ENCODE measurements around the gene CLEC2A.
A peak's percentile ranks its signal among the peaks of the same experiment; 100 is the strongest.

The CLEC2A gene

DNA sequence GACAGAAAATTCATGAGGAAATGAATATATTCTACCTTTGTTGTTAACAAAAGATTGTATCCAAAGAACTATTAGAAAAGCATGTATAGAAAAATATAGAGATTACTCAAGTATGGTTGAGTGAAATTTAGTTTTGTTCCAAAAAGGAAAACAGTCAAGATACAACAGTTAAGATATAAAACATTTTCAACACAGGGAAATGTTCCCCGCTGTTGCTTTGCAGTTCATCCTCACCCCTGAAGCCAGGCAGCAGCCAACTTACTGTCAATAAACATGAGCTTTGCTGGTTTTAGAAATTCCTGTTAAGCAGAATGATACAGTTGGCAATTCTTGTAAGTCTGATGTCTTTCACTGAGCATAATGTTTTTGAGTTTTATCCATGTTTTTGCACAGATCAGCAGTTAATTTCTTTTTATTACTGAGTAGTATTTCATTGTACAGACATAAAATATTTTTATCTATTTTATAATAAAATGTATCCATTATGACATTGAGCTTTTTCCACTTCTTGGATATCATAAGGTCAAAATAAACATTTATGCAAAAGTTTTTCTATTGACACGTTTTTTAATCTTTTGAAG, 61.8 kb downstream of the CLEC2A start:
- TF ChIP-seq PAX5 (IDR thresholded peaks at IDR 0.05; ENCODE audit: insufficient read depth, low read length, severe bottlenecking) (no peak), POU2F2 (IDR thresholded peaks at IDR 0.05; ENCODE audit: low read depth, low read length) (no peak), TAF1 (IDR thresholded peaks at IDR 0.05; ENCODE audit: low read depth, low read length) (no peak), POLR2A (IDR thresholded peaks at IDR 0.05; ENCODE audit: low read depth, low read length) (no peak), SPI1 (IDR thresholded peaks at IDR 0.05; ENCODE audit: low read depth, low read length) (no peak), POLR2AphosphoS5 (IDR thresholded peaks at IDR 0.05; ENCODE audit: low read depth, low read length) (no peak)
- no peak for FAIRE-seq
- no peak for DNase-seq (ENCODE audit: insufficient read length, low spot score)

DNA sequence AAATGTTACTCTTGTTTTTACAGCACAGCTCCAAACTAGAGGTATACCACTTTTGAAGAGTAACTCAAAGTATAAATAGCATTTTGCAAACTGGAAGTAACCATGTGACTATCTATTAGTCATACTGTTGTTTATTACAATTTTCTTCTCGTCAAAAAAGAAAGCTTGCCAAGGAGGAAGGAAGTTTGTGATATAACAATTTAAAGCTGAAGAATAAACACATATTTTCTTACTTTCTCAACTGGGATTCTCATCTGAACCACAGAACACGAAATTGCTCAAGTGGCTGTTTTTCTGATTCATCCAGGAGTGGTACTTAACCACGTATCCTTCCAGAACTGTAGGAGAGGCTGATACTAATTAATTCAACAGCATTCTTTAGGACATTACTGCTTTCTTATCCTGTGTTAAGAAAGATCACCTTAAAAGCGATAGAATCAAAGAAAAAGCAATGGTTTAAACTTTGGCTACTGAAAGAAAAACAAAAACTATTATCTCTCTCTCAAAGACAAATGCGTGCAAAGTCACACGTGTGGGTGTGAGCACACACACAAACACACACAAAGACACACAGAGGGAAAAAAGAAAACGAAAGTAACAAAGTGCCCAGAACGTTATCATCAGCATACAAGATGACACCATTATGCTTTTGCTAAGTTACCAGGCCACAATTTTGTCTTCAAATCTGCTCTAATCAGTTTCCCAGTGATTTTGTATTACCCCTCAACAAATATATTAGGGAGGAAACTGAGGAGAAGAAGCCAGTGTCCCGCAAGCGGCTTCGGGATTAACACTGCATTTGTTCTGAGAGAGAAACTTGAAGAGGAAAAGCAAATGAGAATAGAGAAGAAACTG, 62.6 kb downstream of the CLEC2A start, which contains the start of gene CLEC2B:
TSS of gene CLEC2B (minus strand) at position 48 of the 855 bp plus-strand sequence.
- DNase-seq (ENCODE audit: insufficient read length, low spot score) (no peak), FAIRE-seq (peak; percentile 81)
- TF ChIP-seq SPI1 (IDR thresholded peaks at IDR 0.05; ENCODE audit: low read depth, low read length) (no peak), POLR2AphosphoS5 (IDR thresholded peaks at IDR 0.05; ENCODE audit: low read depth, low read length) (no peak), TAF1 (IDR thresholded peaks at IDR 0.05; ENCODE audit: low read depth, low read length) (no peak), PAX5 (IDR thresholded peaks at IDR 0.05; ENCODE audit: insufficient read depth, low read length, severe bottlenecking) (no peak), POLR2A (IDR thresholded peaks at IDR 0.05; ENCODE audit: low read depth, low read length) (no peak), POU2F2 (IDR thresholded peaks at IDR 0.05; ENCODE audit: low read depth, low read length) (no peak)

DNA sequence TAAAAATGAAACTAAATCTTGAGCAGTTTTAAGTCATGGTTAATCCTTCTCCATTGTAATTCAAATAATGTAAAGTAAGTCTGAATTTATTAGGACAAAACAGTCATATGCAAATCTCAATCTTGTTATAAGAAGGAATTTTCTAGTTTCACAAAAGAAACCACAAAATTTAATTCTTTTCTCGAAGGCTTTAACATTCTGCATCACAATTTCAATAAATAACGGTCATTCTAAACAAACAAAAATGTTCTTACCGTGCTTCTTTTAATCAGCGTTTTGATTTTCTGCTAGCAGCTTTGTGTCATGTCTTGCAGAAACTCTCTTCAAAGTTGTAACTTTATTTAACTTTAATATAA, 63.2 kb downstream of the CLEC2A start:
- no peak for TF ChIP-seq TAF1 (IDR thresholded peaks at IDR 0.05; ENCODE audit: low read depth, low read length)
- DNase-seq (ENCODE audit: insufficient read length, low spot score), result no peak
- FAIRE-seq, result no peak

DNA sequence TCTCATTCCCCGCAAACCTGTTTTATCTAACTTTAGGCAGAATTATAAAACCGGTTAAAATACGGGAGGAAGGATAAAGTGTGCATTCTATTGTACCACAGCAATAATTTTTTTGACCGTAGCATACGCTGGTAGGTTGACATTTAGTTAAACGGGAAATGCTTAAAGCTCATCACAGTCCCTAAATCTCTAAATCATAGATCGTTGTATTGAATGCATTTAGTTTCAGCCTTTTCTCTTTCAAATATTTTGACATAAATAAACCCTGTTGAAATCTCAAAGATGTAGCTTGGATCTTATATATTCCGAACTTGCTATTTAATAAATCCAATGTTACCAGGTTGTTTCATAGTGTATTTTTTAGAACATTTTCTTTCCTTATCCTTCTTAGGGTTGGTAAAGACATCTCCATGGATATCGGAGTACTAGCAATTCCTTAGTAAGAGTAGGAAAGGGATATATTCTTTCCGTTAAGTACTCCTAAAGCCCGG, 63.8 kb downstream of the CLEC2A start:
- FAIRE-seq, result no peak
- no peak for DNase-seq (ENCODE audit: insufficient read length, low spot score)
- TF ChIP-seq POLR2A (IDR thresholded peaks at IDR 0.05; ENCODE audit: low read depth, low read length), result no peak
- no peak for TF ChIP-seq POLR2AphosphoS5 (IDR thresholded peaks at IDR 0.05; ENCODE audit: low read depth, low read length)
- TF ChIP-seq SPI1 (IDR thresholded peaks at IDR 0.05; ENCODE audit: low read depth, low read length), result no peak
- no peak for TF ChIP-seq PAX5 (IDR thresholded peaks at IDR 0.05; ENCODE audit: insufficient read depth, low read length, severe bottlenecking)
- no peak for TF ChIP-seq TAF1 (IDR thresholded peaks at IDR 0.05; ENCODE audit: low read depth, low read length)
- no peak for TF ChIP-seq POU2F2 (IDR thresholded peaks at IDR 0.05; ENCODE audit: low read depth, low read length)

DNA sequence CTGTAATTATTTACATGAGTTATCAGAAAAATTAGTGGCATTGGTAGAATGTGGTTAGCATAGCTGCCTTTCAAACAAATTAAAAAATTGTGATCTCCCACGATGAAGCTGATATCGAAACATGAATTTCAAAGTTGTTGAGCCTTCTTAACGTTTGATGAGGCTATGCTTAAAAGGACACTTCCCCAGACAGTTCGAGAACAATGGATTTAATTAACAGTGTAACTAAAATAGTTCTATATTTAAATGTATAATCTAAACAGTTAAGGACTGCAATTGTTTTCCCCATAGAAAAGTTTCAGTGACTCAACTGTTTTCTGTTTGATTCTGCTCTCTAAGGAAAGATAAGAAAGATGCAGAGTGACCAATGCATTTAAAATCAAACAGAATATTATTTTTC, 64.6 kb downstream of the CLEC2A start:
- no peak for TF ChIP-seq POLR2A (IDR thresholded peaks at IDR 0.05; ENCODE audit: low read depth, low read length)
- TF ChIP-seq SPI1 (IDR thresholded peaks at IDR 0.05; ENCODE audit: low read depth, low read length), result no peak
- no peak for TF ChIP-seq POLR2AphosphoS5 (IDR thresholded peaks at IDR 0.05; ENCODE audit: low read depth, low read length)
- TF ChIP-seq TAF1 (IDR thresholded peaks at IDR 0.05; ENCODE audit: low read depth, low read length), result no peak
- no peak for TF ChIP-seq PAX5 (IDR thresholded peaks at IDR 0.05; ENCODE audit: insufficient read depth, low read length, severe bottlenecking)
- TF ChIP-seq POU2F2 (IDR thresholded peaks at IDR 0.05; ENCODE audit: low read depth, low read length), result no peak
- DNase-seq (ENCODE audit: insufficient read length, low spot score) (no peak), FAIRE-seq (no peak)

DNA sequence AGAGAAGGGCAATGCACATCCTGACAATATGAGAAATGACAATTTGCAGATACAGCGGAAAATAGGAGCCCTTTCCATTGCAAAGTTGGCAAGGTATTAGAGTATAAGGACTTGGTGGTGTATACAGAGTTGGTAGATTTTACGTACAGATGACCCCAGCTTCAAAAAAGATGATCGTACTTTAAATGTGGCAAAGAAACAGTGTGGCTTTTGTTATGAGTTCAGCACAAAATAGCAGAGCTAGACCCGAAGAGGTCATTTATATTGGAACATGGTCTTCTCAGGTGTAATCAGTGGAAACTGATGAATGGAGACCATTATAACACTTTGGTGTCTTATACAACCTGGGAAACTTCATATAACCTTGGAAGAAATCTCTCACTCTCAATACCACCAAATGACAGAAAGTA, 65.3 kb downstream of the CLEC2A start:
- FAIRE-seq, result no peak
- no peak for DNase-seq (ENCODE audit: insufficient read length, low spot score)
- TF ChIP-seq POLR2AphosphoS5 (IDR thresholded peaks at IDR 0.05; ENCODE audit: low read depth, low read length) (no peak), TAF1 (IDR thresholded peaks at IDR 0.05; ENCODE audit: low read depth, low read length) (no peak), POLR2A (IDR thresholded peaks at IDR 0.05; ENCODE audit: low read depth, low read length) (no peak), PAX5 (IDR thresholded peaks at IDR 0.05; ENCODE audit: insufficient read depth, low read length, severe bottlenecking) (no peak), SPI1 (IDR thresholded peaks at IDR 0.05; ENCODE audit: low read depth, low read length) (no peak), POU2F2 (IDR thresholded peaks at IDR 0.05; ENCODE audit: low read depth, low read length) (no peak)

DNA sequence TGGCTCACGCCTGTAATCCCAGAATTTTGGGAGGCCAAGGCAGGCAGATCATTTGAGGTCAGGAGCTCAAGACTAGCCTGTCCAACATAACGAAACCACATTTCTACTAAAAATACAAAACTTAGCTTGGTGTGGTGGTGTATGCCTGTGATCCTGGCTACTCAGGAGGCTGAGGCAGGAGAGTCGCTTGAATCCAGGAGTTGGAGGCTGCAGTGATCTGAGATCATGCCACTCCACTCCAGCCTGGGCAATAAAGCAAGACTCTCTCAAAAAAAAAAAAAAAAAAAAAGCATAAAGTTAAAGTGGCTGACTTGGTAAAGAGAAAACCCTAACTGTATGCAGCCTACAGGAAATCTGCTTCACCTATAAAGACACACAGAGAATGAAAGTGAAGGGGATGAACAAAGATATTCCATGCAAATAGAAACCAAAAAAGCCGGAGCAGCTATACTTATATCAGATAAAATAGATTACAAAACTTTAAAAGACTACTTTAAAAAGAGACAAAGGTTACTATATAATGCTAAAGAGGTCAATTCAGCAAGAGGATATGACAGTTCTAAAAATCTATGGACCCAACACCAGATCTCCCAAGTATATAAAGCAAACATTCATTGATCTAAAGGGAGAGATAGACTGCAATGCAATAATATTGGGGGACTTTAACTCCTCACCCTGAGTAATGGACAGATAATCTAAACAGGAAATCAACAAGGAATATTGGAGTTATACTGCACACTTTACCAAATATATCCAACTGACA, 67.1 kb downstream of the CLEC2A start:
- FAIRE-seq, result no peak
- no peak for TF ChIP-seq POLR2A (IDR thresholded peaks at IDR 0.05; ENCODE audit: low read depth, low read length)
- TF ChIP-seq POU2F2 (IDR thresholded peaks at IDR 0.05; ENCODE audit: low read depth, low read length), result no peak
- no peak for TF ChIP-seq TAF1 (IDR thresholded peaks at IDR 0.05; ENCODE audit: low read depth, low read length)
- DNase-seq (ENCODE audit: insufficient read length, low spot score), result no peak
